Fibroblast of lung (primary cell): ENCODE data around the gene INSYN1. TPM values are rescaled to one million over a fixed set of nuclear protein-coding genes. Genes with fewer than 3 reads are reported as not detected.
A peak's percentile ranks its signal among the peaks of the same experiment; 100 is the strongest.

Experiments used
- DNase-seq, 2 donors: peaks; one replicate each; pipeline versions ENCODE4 v3.0.0 to v3.0.0-alpha.2; 2010; ENCODE audit warnings: low read depth in 2 of 2
- H2AFZ ChIP-seq: 2 replicates; pipeline ENCODE4 v1.5.1; 2012; ENCODE audit warnings: low read length, control low read depth, inconsistent platforms
- H3K27ac ChIP-seq: 2 replicates; pipeline ENCODE4 v1.5.1; 2011; ENCODE audit warnings: low read length, control low read depth; ENCODE audit not compliant: insufficient read depth
- H3K27me3 ChIP-seq: 2 replicates; pipeline ENCODE4 v1.5.1; 2011; ENCODE audit warnings: mild to moderate bottlenecking, low read length; ENCODE audit not compliant: control insufficient read depth, insufficient read depth
- H3K36me3 ChIP-seq: 2 replicates; pipeline ENCODE4 v1.5.1; 2011; ENCODE audit warnings: low read length; ENCODE audit not compliant: control insufficient read depth, insufficient read depth
- H3K4me1 ChIP-seq: 2 replicates; pipeline ENCODE4 v1.5.1; 2011; ENCODE audit warnings: low read length; ENCODE audit not compliant: control insufficient read depth, insufficient read depth; ENCODE audit errors: extremely low read depth
- H3K4me2 ChIP-seq: 2 replicates; pipeline ENCODE4 v1.5.1; 2011; ENCODE audit warnings: low read length, control low read depth; ENCODE audit not compliant: insufficient read depth; ENCODE audit errors: extremely low read depth
- H3K4me3 ChIP-seq, 4 experiments: fragments of 200-600 bp in 1 of 4; sonication (generic) in 1 of 4; replicated peaks in 1 of 4; 2 replicates each; pipeline ENCODE4 v1.5.1; 2011 to 2016; ENCODE audit warnings: low read length in 4 of 4, low read depth in 3 of 4, mild to moderate bottlenecking in 3 of 4, control low read depth in 2 of 4, inconsistent platforms in 1 of 4, mixed read lengths in 1 of 4; ENCODE audit not compliant: insufficient read depth in 1 of 4; ENCODE audit errors: control extremely low read depth in 1 of 4
- H3K79me2 ChIP-seq: 2 replicates; pipeline ENCODE4 v1.5.1; 2012; ENCODE audit warnings: mild to moderate bottlenecking, low read length, inconsistent platforms; ENCODE audit not compliant: control insufficient read depth, insufficient read depth
- H3K9ac ChIP-seq: 2 replicates; pipeline ENCODE4 v1.5.1; 2011; ENCODE audit warnings: mild to moderate bottlenecking, low read length, control low read depth; ENCODE audit not compliant: insufficient read depth
- H3K9me3 ChIP-seq: 2 replicates; pipeline ENCODE4 v1.5.1; 2012; ENCODE audit warnings: low read depth, low read length; ENCODE audit not compliant: control insufficient read depth, insufficient read depth
- H4K20me1 ChIP-seq: 2 replicates; pipeline ENCODE4 v1.5.1; 2011; ENCODE audit warnings: low read length; ENCODE audit not compliant: control insufficient read depth, insufficient read depth; ENCODE audit errors: extremely low read depth
- EZH2 ChIP-seq: IDR thresholded peaks from 2 replicates; pipeline ENCODE4 v1.5.1; 2012; ENCODE audit warnings: low read length, control low read depth, mild to moderate bottlenecking; ENCODE audit errors: missing control alignments
- polyA plus RNA-seq, 2 donors: library from polyadenylated mRNA; depleted of rRNA in 1 of 2; stranded (reverse) in 1 of 2; unstranded in 1 of 2; fragments of >200 nt; gene quantifications; 2 replicates each; pipeline ENCODE4 v1.2.1, GENCODE V29; 2011 to 2012; ENCODE audit warnings: missing spikeins in 1 of 2
- total RNA-seq: library from RNA; depleted of rRNA; stranded (reverse); fragments of >200 nt; gene quantifications from 2 replicates; pipeline ENCODE4 v1.2.1, GENCODE V29; 2014
- TF ChIP-seq, protein P1 (sequence below), 2 donors: IDR thresholded peaks in 1 of 2; conservative IDR thresholded peaks in 1 of 2; 1 replicate in 1 of 2; 2 replicates in 1 of 2; pipeline ENCODE4 v1.5.1; 2011 to 2012; ENCODE audit warnings: low read length in 2 of 2, control low read depth in 1 of 2, inconsistent platforms in 1 of 2, low read depth in 1 of 2, mild to moderate bottlenecking in 1 of 2

INSYN1 gene
- total and polyA plus RNA-seq, 2 donors (not counting 1 experiment from before 2014, with no cell fraction given): 0.51 to 1.2 TPM

DNA sequence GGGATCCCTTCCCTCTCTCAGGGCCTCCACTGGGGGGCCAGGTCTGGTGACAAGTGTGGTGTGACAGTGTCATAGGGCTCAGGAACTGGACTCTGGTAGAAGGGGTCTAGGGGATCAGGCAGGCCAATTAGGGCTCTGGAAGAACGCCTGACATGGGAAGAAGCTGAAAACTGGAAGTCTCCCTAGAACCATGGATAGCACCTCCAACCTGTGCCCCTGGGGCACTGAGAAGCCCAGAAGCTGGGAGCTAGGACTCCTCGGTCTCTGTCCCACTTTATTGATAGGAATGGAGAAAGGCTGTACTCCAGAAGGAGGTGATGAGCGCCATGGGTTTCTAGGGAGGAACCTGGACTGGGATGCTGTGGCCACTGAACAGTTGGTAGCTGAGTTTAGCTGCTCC, 30.7 kb downstream of the INSYN1 start:
- TF ChIP-seq, protein P1, sequence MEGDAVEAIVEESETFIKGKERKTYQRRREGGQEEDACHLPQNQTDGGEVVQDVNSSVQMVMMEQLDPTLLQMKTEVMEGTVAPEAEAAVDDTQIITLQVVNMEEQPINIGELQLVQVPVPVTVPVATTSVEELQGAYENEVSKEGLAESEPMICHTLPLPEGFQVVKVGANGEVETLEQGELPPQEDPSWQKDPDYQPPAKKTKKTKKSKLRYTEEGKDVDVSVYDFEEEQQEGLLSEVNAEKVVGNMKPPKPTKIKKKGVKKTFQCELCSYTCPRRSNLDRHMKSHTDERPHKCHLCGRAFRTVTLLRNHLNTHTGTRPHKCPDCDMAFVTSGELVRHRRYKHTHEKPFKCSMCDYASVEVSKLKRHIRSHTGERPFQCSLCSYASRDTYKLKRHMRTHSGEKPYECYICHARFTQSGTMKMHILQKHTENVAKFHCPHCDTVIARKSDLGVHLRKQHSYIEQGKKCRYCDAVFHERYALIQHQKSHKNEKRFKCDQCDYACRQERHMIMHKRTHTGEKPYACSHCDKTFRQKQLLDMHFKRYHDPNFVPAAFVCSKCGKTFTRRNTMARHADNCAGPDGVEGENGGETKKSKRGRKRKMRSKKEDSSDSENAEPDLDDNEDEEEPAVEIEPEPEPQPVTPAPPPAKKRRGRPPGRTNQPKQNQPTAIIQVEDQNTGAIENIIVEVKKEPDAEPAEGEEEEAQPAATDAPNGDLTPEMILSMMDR (conservative IDR thresholded peaks at IDR 0.05 in 1 of 2, IDR thresholded peaks at IDR 0.05 in 1 of 2; ENCODE audit: low read depth in 1 of 2, low read length in 2 of 2): no peak
- no peak for TF ChIP-seq EZH2
- H3K27me3 ChIP-seq: peaks cover 15% of the 10 kb centered on the region

DNA sequence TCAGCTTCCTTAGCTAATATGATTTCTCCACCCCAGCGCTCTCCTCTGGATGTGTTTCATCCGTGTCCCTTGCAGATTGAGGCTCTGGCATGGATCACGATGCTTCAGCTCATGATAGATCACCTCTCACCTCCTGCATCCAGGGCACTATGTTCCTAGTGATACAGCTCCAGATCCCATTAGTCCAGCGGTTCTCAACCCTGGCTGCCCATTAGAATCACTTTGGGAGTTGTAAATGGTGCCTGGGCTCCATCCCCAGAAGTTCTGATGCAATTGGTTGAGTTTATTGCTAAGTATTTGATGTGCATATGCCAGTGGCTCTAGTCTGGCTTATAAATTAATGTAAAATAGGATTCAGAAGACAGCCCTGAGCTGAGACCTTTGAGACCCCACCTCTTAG, 34.5 kb downstream of the INSYN1 start:
- H3K79me2 ChIP-seq: no peaks in the 10 kb centered on the region
- H3K27me3 ChIP-seq: peaks cover 11% of the 10 kb centered on the region
- TF ChIP-seq, protein P1 (conservative IDR thresholded peaks at IDR 0.05 in 1 of 2, IDR thresholded peaks at IDR 0.05 in 1 of 2; ENCODE audit: low read depth in 1 of 2, low read length in 2 of 2): no peak
- no peak for TF ChIP-seq EZH2
- peak in 1 of 2 donors; percentile 69 for DNase-seq
- no peak overlapping the region for H3K4me2 ChIP-seq
- no peaks in the 10 kb centered on the region for H3K36me3 ChIP-seq
- no peak overlapping the region for H2AFZ ChIP-seq
- no peak overlapping the region for H3K9ac ChIP-seq
- H3K4me1 ChIP-seq: no peaks in the 10 kb centered on the region
- H3K4me3 ChIP-seq: no peak overlapping the region
- H3K27ac ChIP-seq: no peak overlapping the region
- no peaks in the 10 kb centered on the region for H3K9me3 ChIP-seq
- no peaks in the 10 kb centered on the region for H4K20me1 ChIP-seq

More for the DNA sequence above, 30.7 kb downstream of the INSYN1 start:
- H3K4me3 ChIP-seq: no peak overlapping the region
- no peaks in the 10 kb centered on the region for H4K20me1 ChIP-seq
- no peak overlapping the region for H3K9ac ChIP-seq
- H3K4me1 ChIP-seq: no peaks in the 10 kb centered on the region
- no peaks in the 10 kb centered on the region for H3K9me3 ChIP-seq
- H2AFZ ChIP-seq: no peak overlapping the region
- H3K79me2 ChIP-seq: no peaks in the 10 kb centered on the region
- no peaks in the 10 kb centered on the region for H3K36me3 ChIP-seq
- no peak overlapping the region for H3K27ac ChIP-seq
- H3K4me2 ChIP-seq: no peak overlapping the region
- no peak for DNase-seq

GRCh38 chr15:73717802-73718201, 35.3 kb downstream of the INSYN1 start:
- no peak for TF ChIP-seq EZH2
- TF ChIP-seq, protein P1 (conservative IDR thresholded peaks at IDR 0.05 in 1 of 2, IDR thresholded peaks at IDR 0.05 in 1 of 2; ENCODE audit: low read depth in 1 of 2, low read length in 2 of 2): peak in 1 of 2 donors; percentile 10
- no peak overlapping the region for H2AFZ ChIP-seq

More at GRCh38 chr15:73717802-73718201, 35.3 kb downstream of the INSYN1 start:
- Histone ChIP-seq H3K79me2 (no peaks in the 10 kb centered on the region), H3K36me3 (peaks cover 4% of the 10 kb centered on the region), H3K9ac (no peak overlapping the region), H4K20me1 (no peaks in the 10 kb centered on the region), H3K4me1 (no peaks in the 10 kb centered on the region), H3K27me3 (peaks cover 4% of the 10 kb centered on the region), H3K9me3 (no peaks in the 10 kb centered on the region), H3K4me2 (no peak overlapping the region), H3K27ac (no peak overlapping the region), H3K4me3 (no peak overlapping the region)
- DNase-seq: no peak
